Upper lobe of right lung (tissue), 1 donor: ENCODE measurements around the gene BHLHE23. TPM values are rescaled to one million over a fixed set of nuclear protein-coding genes. Genes with fewer than 3 reads are reported as not detected.

Experiments used
- ATAC-seq: fragments of 200-7000 bp; cut with Tn5 transposase; one replicate; pipeline ENCODE4 v1.9.1; 2020; ENCODE audit warnings: mild to moderate bottlenecking, moderate library complexity
- DNase-seq: peaks from one replicate; pipeline ENCODE4 v3.0.0-alpha.2; 2020
- H3K27ac ChIP-seq: fragments of 200-600 bp; one replicate; pipeline ENCODE4 v1.8.0; 2022
- H3K27me3 ChIP-seq: fragments of 200-600 bp; one replicate; pipeline ENCODE4 v1.8.0; 2022; ENCODE audit warnings: mild to moderate bottlenecking
- H3K36me3 ChIP-seq: fragments of 200-600 bp; one replicate; pipeline ENCODE4 v1.8.0; 2022
- H3K4me1 ChIP-seq: fragments of 200-600 bp; one replicate; pipeline ENCODE4 v1.8.0; 2022
- H3K4me3 ChIP-seq: fragments of 200-600 bp; one replicate; pipeline ENCODE4 v1.8.0; 2022; ENCODE audit warnings: mild to moderate bottlenecking
- H3K9me3 ChIP-seq: fragments of 200-600 bp; one replicate; pipeline ENCODE4 v1.8.0; 2022
- CTCF ChIP-seq: fragments of 200-600 bp; IDR thresholded peaks from one replicate; pipeline ENCODE4 v1.8.0; 2022; ENCODE audit warnings: antibody characterized with exemption
- intact Hi-C: fragments of 100-400 bp; cut with DNase I; formaldehyde crosslinking; loops from one replicate; pipeline ENCODE4 v1.11.0; 2022
- total RNA-seq: library from RNA; stranded (reverse); fragmentation: NEBNext Ultra II Directional; extraction: Animal tissue kit (Norgen Biotek cat#: 25700); gene quantifications from one replicate; pipeline ENCODE4 v1.2.1, GENCODE V29; 2021
- donor health status: DM: no; HTN: yes; CAD: no; lungs with severe emphysema.

Gene BHLHE23
- total RNA-seq, 1 donor from 2014 or later: not detected

- H3K9me3 ChIP-seq: no peaks in the 10 kb centered on the region
- ATAC-seq (no peak), DNase-seq (peak; percentile 31)
- TF ChIP-seq CTCF: no peak
- intact Hi-C loops: no loop called here
- no peak overlapping the region for H3K4me3 ChIP-seq
- no peaks in the 10 kb centered on the region for H3K36me3 ChIP-seq
- H3K27ac ChIP-seq: no peak overlapping the region
- H3K27me3 ChIP-seq: peaks cover 66% of the 10 kb centered on the region
- H3K4me1 ChIP-seq: no peaks in the 10 kb centered on the region
These were observed 27.3 kb upstream of the BHLHE23 start for GRCh38 chr20:63033794-63034709.

- DNase-seq (peak; percentile 62), ATAC-seq (no peak)
- Histone ChIP-seq H3K27me3 (peaks cover 72% of the 10 kb centered on the region), H3K4me3 (no peak overlapping the region), H3K9me3 (no peaks in the 10 kb centered on the region), H3K36me3 (no peaks in the 10 kb centered on the region), H3K27ac (no peak overlapping the region), H3K4me1 (no peaks in the 10 kb centered on the region)
- TF ChIP-seq CTCF: no peak
- intact Hi-C loops: no loop called here
These were observed 26.4 kb upstream of the BHLHE23 start for GRCh38 chr20:63032861-63033793.

DNA sequence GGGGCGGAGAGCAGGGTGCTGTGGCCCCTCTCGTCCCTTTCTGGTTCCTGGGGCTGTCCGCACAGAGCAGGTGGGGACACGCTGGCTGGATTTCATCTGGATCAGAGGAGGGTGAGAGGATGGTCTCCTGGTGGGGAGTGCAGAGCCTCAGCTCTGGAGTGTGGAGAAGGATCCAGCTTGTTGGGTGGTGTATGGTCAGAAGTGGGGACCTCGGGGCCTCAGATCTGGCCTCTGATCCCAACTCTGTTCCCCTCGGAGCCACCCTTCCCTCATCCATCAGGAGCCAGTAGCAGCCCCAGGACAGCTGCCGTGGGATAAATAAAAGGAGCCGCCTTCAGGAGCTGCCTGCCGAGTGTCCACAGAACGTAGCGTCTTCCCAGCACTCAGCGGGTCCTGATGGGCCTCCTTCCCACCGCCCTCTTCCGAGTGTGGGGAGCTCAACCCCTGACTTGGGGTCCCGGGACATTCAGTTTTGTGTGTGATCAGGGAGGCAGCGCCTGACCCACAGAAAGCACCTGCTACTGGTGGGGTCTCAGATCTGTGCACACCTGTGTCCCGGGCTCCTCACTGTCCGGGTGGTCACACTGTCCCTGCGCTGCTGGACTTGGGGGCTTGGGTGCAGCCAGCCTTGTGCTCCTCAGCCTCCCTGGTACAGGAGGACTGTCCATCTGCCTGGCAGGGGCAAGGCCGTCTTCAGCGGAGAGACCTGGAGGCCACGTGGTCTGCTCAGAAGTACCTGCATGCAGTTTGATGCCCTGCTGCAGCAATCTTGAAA, 25.4 kb upstream of the BHLHE23 start:
- peak; percentile 53 for DNase-seq
- Histone ChIP-seq H3K27ac (no peak overlapping the region), H3K4me1 (no peaks in the 10 kb centered on the region), H3K27me3 (peaks cover 76% of the 10 kb centered on the region), H3K9me3 (no peaks in the 10 kb centered on the region), H3K36me3 (no peaks in the 10 kb centered on the region), H3K4me3 (no peak overlapping the region)
- ATAC-seq: no peak
- intact Hi-C loops: no loop called here
- no peak for TF ChIP-seq CTCF

DNA sequence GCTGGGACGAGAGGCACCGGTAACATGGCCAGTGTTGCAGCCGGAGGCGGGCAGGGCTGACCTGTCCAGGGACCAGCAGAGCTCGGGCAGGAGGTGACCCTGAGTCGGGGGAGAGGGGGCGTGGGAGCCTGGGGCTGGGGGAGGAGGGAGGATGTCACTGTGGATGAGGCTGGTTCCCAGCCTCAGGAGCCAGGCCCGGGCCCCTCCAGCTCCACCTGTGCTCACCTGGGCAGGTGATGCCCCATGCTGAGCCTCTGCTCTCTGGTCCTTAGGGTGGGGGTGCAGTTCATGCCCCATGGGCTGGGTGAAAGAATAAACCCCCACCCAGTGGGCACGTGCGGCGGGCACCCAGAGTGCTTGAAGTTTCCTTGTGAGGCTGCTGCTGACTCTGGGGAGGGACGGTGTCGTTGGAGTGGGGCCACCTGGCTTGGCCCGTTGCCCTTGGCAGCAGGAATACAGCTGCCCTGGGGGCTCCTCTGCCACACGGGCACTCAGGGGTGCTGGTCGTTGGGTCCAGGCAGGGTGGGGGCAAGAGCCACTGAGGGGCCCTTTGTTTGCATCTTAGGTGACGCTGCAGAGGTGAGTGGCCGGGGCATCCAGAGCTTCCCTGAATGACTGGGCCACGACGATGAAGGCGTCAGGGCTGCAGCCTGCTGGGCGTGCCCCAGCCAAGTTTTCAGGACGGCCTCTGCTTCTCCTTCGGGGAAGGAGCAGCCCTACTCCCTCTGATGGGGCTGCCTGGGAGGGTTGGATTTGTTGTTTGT, 24.7 kb upstream of the BHLHE23 start:
- no peak for ATAC-seq
- intact Hi-C loops: no loop called here
- no peak for DNase-seq
- Histone ChIP-seq H3K4me1 (no peaks in the 10 kb centered on the region), H3K27ac (no peak overlapping the region), H3K4me3 (no peak overlapping the region), H3K9me3 (no peaks in the 10 kb centered on the region), H3K27me3 (peaks cover 81% of the 10 kb centered on the region), H3K36me3 (no peaks in the 10 kb centered on the region)
- TF ChIP-seq CTCF: no peak
